Astrocyte (in vitro differentiated cells and primary cell): Measurements from ENCODE around the gene LRRC2.

ENCODE experiments used
- CTCF ChIP-seq: IDR thresholded peaks from 2 replicates; pipeline ENCODE4 v1.5.1; 2011; ENCODE audit warnings: low read depth, mild to moderate bottlenecking, inconsistent platforms, low read length, moderate library complexity; ENCODE audit not compliant: insufficient read depth
- EZH2 ChIP-seq: IDR thresholded peaks from 2 replicates; pipeline ENCODE4 v1.6.1; 2012; ENCODE audit warnings: mild to moderate bottlenecking, low read length, inconsistent platforms; ENCODE audit not compliant: insufficient read depth

GRCh38 chr3:46580675-46581074 lies 14.6 kb upstream of the LRRC2 start:
- TF ChIP-seq CTCF (no peak), EZH2 (no peak)
